Ovary (tissue), 9 donors: ENCODE data around the gene EXOSC5. TPM values are rescaled to one million over a fixed set of nuclear protein-coding genes. Genes with fewer than 3 reads are reported as not detected.

Source experiments
- DNase-seq, 5 donors: peaks; one replicate each; pipeline ENCODE4 v3.0.0-alpha.2; 2019 to 2020
- H3K27ac ChIP-seq, 2 donors: fragments of 200-600 bp; one replicate each; pipeline versions ENCODE4 v1.5.1 to v1.8.0; 2019 to 2022
- H3K27me3 ChIP-seq: fragments of 200-600 bp; one replicate; pipeline ENCODE4 v1.8.0; 2022
- H3K36me3 ChIP-seq: fragments of 200-600 bp; sonication (generic); one replicate; pipeline ENCODE4 v1.5.1; 2019
- H3K4me1 ChIP-seq: one replicate; pipeline ENCODE4 v1.8.1; 2013; ENCODE audit warnings: mild to moderate bottlenecking, moderate library complexity; ENCODE audit not compliant: insufficient read depth
- H3K4me3 ChIP-seq: fragments of 200-600 bp; sonication (generic); one replicate; pipeline ENCODE4 v1.5.1; 2017
- H3K9me3 ChIP-seq, 2 donors: fragments of 200-600 bp in 1 of 2; sonication (generic) in 1 of 2; one replicate each; pipeline versions ENCODE4 v1.5.1 to v1.8.1; 2013 to 2019; ENCODE audit warnings: mild to moderate bottlenecking in 1 of 2, moderate library complexity in 1 of 2
- EP300 ChIP-seq: sonication (generic); formaldehyde crosslinking; IDR thresholded peaks from one replicate; pipeline ENCODE4 v1.6.1; 2017; ENCODE audit warnings: antibody characterized with exemption
- POLR2A ChIP-seq: fragments of 450-650 bp; IDR thresholded peaks from one replicate; pipeline ENCODE4 v1.6.1; 2017; ENCODE audit warnings: antibody characterized with exemption, mild to moderate bottlenecking, moderate library complexity
- WGBS, 3 donors: extraction: QIAGEN DNeasy Blood & Tissue Kit in 1 of 3; methylation state at CpG; one replicate each; pipeline versions ENCODE4 v1.1.5 to v1.1.7; 2013 to 2017; 5-methylcytosine and 5-hydroxymethylcytosine counted together
- intact Hi-C, 4 donors: fragments of 100-400 bp; cut with DNase I; formaldehyde crosslinking; loops; one replicate each; pipeline versions ENCODE4 v1.11.0 to v1.15.1; 2022 to 2023
- polyA plus RNA-seq, 2 donors: library from polyadenylated mRNA; stranded (reverse); fragments of 200-250 nt in 1 of 2; fragments of 350-450 nt in 1 of 2; fragmentation: Illumina TruSeq in 1 of 2; extraction: RNeasy Lipid Tissue Mini Kit (QIAGEN cat#74804) in 1 of 2; gene quantifications; one replicate each; pipeline ENCODE4 v1.2.3, GENCODE V29; 2013 to 2014
- small RNA-seq: library from RNA; depleted of rRNA; stranded (forward); fragments of <200 nt; gene quantifications from one replicate; pipeline ENCODE3, GENCODE V24; 2016
- total RNA-seq, 7 donors: library from RNA; depleted of rRNA in 2 of 7; stranded (reverse); fragments of >200 nt in 2 of 7; fragmentation: NEBNext Ultra II Directional in 3 of 7; extraction: Animal tissue kit (Norgen Biotek cat#: 25700) in 3 of 7; gene quantifications; one replicate each; pipeline versions ENCODE4 v1.1.0 to v1.2.4, GENCODE V29; 2016 to 2023
- TF ChIP-seq, protein P1 (sequence below), 3 donors: fragments of 450-650 bp in 2 of 3; fragments of 200-600 bp in 1 of 3; IDR thresholded peaks; one replicate each; pipeline versions ENCODE4 v1.5.1 to v1.8.0; 2016 to 2022; ENCODE audit warnings: antibody characterized with exemption in 3 of 3, mild to moderate bottlenecking in 1 of 3
- donor health status: DM: no; HTN: no; CAD: no; lungs with moderate emphysema.
- donor health status: DM: no; HTN: no; CAD: no.
- donor health status: Bipolar disorder and iron deficiency.
- donor health status: DM: yes; HTN: yes; CAD: no.
- donor health status: DM: no; HTN: no; CAD: no.
- donor health status: DM: yes; HTN: yes; CAD: no.

The EXOSC5 gene
- total and polyA plus RNA-seq, 9 donors, result 1.5 to 25.0 (median 13.8) TPM

GRCh38 chr19:41341669-41342490 is 55.3 kb downstream of the EXOSC5 start:
- Histone ChIP-seq H3K4me3 (no peak overlapping the region), H3K36me3 (no peaks in the 10 kb centered on the region), H3K4me1 (no peaks in the 10 kb centered on the region), H3K27me3 (no peaks in the 10 kb centered on the region), H3K27ac (no peak overlapping the region), H3K9me3 (no peaks in the 10 kb centered on the region)
- intact Hi-C loops, result no loop called here
- no peak for DNase-seq
- TF ChIP-seq POLR2A (no peak), EP300 (no peak)
- TF ChIP-seq, protein P1, sequence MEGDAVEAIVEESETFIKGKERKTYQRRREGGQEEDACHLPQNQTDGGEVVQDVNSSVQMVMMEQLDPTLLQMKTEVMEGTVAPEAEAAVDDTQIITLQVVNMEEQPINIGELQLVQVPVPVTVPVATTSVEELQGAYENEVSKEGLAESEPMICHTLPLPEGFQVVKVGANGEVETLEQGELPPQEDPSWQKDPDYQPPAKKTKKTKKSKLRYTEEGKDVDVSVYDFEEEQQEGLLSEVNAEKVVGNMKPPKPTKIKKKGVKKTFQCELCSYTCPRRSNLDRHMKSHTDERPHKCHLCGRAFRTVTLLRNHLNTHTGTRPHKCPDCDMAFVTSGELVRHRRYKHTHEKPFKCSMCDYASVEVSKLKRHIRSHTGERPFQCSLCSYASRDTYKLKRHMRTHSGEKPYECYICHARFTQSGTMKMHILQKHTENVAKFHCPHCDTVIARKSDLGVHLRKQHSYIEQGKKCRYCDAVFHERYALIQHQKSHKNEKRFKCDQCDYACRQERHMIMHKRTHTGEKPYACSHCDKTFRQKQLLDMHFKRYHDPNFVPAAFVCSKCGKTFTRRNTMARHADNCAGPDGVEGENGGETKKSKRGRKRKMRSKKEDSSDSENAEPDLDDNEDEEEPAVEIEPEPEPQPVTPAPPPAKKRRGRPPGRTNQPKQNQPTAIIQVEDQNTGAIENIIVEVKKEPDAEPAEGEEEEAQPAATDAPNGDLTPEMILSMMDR (IDR thresholded peaks at IDR 0.05), result no peak
- WGBS, 3 donors, result 90 to 95% (median 93%) methylated on average over 20 of the region's 20 CpGs

GRCh38 chr19:41339936-41340335 is 57.2 kb downstream of the EXOSC5 start:
- 95% methylated on average over 5 of the region's 5 CpGs for WGBS, 3 donors

More at GRCh38 chr19:41339936-41340335, 57.2 kb downstream of the EXOSC5 start:
- intact Hi-C loops, result no loop called here
- H3K27me3 ChIP-seq, result no peaks in the 10 kb centered on the region
- no peak for TF ChIP-seq EP300
- TF ChIP-seq, protein P1 (IDR thresholded peaks at IDR 0.05), result no peak
- no peak for TF ChIP-seq POLR2A
- no peaks in the 10 kb centered on the region for H3K9me3 ChIP-seq
- no peak overlapping the region for H3K27ac ChIP-seq
- no peak overlapping the region for H3K4me3 ChIP-seq
- no peaks in the 10 kb centered on the region for H3K4me1 ChIP-seq
- no peaks in the 10 kb centered on the region for H3K36me3 ChIP-seq
- DNase-seq, result no peak

Small RNA genes within 50 kb of the gene (small RNA-seq; reads per million reads assigned to genes)
- not detected for gene RF00017

Other genes starting within 250 kb of the EXOSC5 start
- 1 to 10 TPM in 5 of 7 donors, under 1 TPM in 2; 0.33 to 6.9 (median 1.3) TPM for gene CYP2S1, start 204.1 kb downstream of the EXOSC5 start, total RNA-seq
- gene CYP2S1, start 204.1 kb downstream of the EXOSC5 start, polyA plus RNA-seq, result under 1 TPM; 0.15 to 0.40 TPM
- gene AXL, start 178.1 kb downstream of the EXOSC5 start, total RNA-seq, result 10 to 100 TPM; 24.0 to 67.7 (median 36.1) TPM
- 10 to 100 TPM; 18.1 to 34.7 TPM for gene AXL, start 178.1 kb downstream of the EXOSC5 start, polyA plus RNA-seq
- gene HNRNPUL1, start 133.0 kb downstream of the EXOSC5 start, total RNA-seq, result 100 to 1,000 TPM; 102 to 259 (median 223) TPM
- gene HNRNPUL1, start 133.0 kb downstream of the EXOSC5 start, polyA plus RNA-seq, result 100 to 1,000 TPM; 144 to 211 TPM
- gene CCDC97, start 87.2 kb downstream of the EXOSC5 start, total RNA-seq, result 10 to 100 TPM; 12.8 to 46.1 (median 32.1) TPM
- 10 to 100 TPM; 17.4 to 23.6 TPM for gene CCDC97, start 87.2 kb downstream of the EXOSC5 start, polyA plus RNA-seq
- 10 to 100 TPM in 6 of 7 donors, 1 to 10 TPM in 1; 9.1 to 31.8 (median 22.1) TPM for gene TGFB1, start 43.4 kb downstream of the EXOSC5 start, total RNA-seq
- gene TGFB1, start 43.4 kb downstream of the EXOSC5 start, polyA plus RNA-seq, result 10 to 100 TPM; 14.2 to 18.1 TPM
- 1 to 10 TPM; 2.6 to 6.5 (median 4.7) TPM for gene B9D2, start 33.2 kb downstream of the EXOSC5 start, total RNA-seq
- gene B9D2, start 33.2 kb downstream of the EXOSC5 start, polyA plus RNA-seq, result 1 to 10 TPM in 1 of 2 donors, under 1 TPM in 1; 0.83 to 7.2 TPM
- gene TMEM91, start 20.8 kb downstream of the EXOSC5 start, total RNA-seq, result 10 to 100 TPM in 3 of 7 donors, 1 to 10 TPM in 4; 6.5 to 22.3 (median 9.9) TPM
- gene TMEM91, start 20.8 kb downstream of the EXOSC5 start, polyA plus RNA-seq, result 10 to 100 TPM in 1 of 2 donors, 1 to 10 TPM in 1; 6.2 to 16.1 TPM
- 10 to 100 TPM; 14.3 to 31.6 (median 19.0) TPM for gene BCKDHA, start 459 bp upstream of the EXOSC5 start, total RNA-seq
- 10 to 100 TPM in 1 of 2 donors, 1 to 10 TPM in 1; 3.8 to 43.8 TPM for gene BCKDHA, start 459 bp upstream of the EXOSC5 start, polyA plus RNA-seq
- gene B3GNT8, start 30.0 kb upstream of the EXOSC5 start, total RNA-seq, result 1 to 10 TPM in 4 of 7 donors, under 1 TPM in 3; 0.51 to 2.2 (median 1.2) TPM
- 1 to 10 TPM in 1 of 2 donors, not detected in 1; 1.1 TPM for gene B3GNT8, start 30.0 kb upstream of the EXOSC5 start, polyA plus RNA-seq
- gene DMAC2, start 42.6 kb upstream of the EXOSC5 start, total RNA-seq, result 10 to 100 TPM; 23.1 to 35.9 (median 33.1) TPM
- gene DMAC2, start 42.6 kb upstream of the EXOSC5 start, polyA plus RNA-seq, result 10 to 100 TPM; 31.0 TPM
- not detected for gene ERICH4, start 45.8 kb upstream of the EXOSC5 start, total RNA-seq
- gene ERICH4, start 45.8 kb upstream of the EXOSC5 start, polyA plus RNA-seq, result not detected
- 1 to 10 TPM in 3 of 7 donors, under 1 TPM in 2, not detected in 2; 0.25 to 1.8 (median 1.1) TPM for gene CEACAM21, start 178.8 kb upstream of the EXOSC5 start, total RNA-seq
- gene CEACAM21, start 178.8 kb upstream of the EXOSC5 start, polyA plus RNA-seq, result 10 to 100 TPM in 1 of 2 donors, 1 to 10 TPM in 1; 3.0 to 11.4 TPM
- under 1 TPM in 3 of 7 donors, not detected in 4; 0.18 to 0.74 (median 0.40) TPM for gene CEACAM4, start 229.7 kb upstream of the EXOSC5 start, total RNA-seq
- gene CEACAM4, start 229.7 kb upstream of the EXOSC5 start, polyA plus RNA-seq, result under 1 TPM; 0.27 to 0.32 TPM